ENCODE results near the gene ACOX1. TPM values are rescaled to one million over a fixed set of nuclear protein-coding genes. Genes with fewer than 3 reads are reported as not detected.

ACOX1 gene
- total and polyA plus RNA-seq, 2 of the 13 experiments (the other 11 are each of a cell fraction or from before 2014, with no cell fraction given) = 86.4 to 120 TPM

- no peak for TF ChIP-seq DZIP1 (CRISPR knock-in tag; IDR thresholded peaks at IDR 0.05)
- no peak for TF ChIP-seq ZNF292 (CRISPR knock-in tag; IDR thresholded peaks at IDR 0.05; ENCODE audit: borderline replicate concordance, low read depth)
- peak; percentile 62 for TF ChIP-seq CENPT (CRISPR knock-in tag; IDR thresholded peaks at IDR 0.05; ENCODE audit: low read depth)
- no peak for TF ChIP-seq ZNF382 (CRISPR knock-in tag; IDR thresholded peaks at IDR 0.05; ENCODE audit: borderline replicate concordance)
- peak; percentile 57; the same call in 1 of the 2 replicates for TF ChIP-seq HMG20B (CRISPR knock-in tag; conservative IDR thresholded peaks at IDR 0.05)
- TF ChIP-seq ZFP36 (IDR thresholded peaks at IDR 0.05; ENCODE audit: borderline replicate concordance, low read depth, low read length, partially characterized antibody) = no peak
- TF ChIP-seq NR3C1 (CRISPR knock-in tag; IDR thresholded peaks at IDR 0.05) = no peak
- no peak; the same call in 1 of the 2 replicates for TF ChIP-seq MXD1 (CRISPR knock-in tag; IDR thresholded peaks at IDR 0.05)
- no peak; the same call in 1 of the 2 replicates for TF ChIP-seq ZNF296 (CRISPR knock-in tag; conservative IDR thresholded peaks at IDR 0.05)
- TF ChIP-seq MATR3 (CRISPR knock-in tag; IDR thresholded peaks at IDR 0.05) = no peak
- peak in 1 of 2 experiments; percentile 50; a peak in 1 of 4 replicates for TF ChIP-seq EP300 (IDR thresholded peaks at IDR 0.05; ENCODE audit: low read depth in 2 of 2, low read length in 2 of 2)
- no peak; the same call in 1 of the 2 replicates for TF ChIP-seq EP300 (CRISPR knock-in tag; IDR thresholded peaks at IDR 0.05; ENCODE audit: borderline replicate concordance)
- TF ChIP-seq ZBTB8A (CRISPR knock-in tag; IDR thresholded peaks at IDR 0.05; ENCODE audit: borderline replicate concordance, low read depth) = no peak
- TF ChIP-seq, protein P1, sequence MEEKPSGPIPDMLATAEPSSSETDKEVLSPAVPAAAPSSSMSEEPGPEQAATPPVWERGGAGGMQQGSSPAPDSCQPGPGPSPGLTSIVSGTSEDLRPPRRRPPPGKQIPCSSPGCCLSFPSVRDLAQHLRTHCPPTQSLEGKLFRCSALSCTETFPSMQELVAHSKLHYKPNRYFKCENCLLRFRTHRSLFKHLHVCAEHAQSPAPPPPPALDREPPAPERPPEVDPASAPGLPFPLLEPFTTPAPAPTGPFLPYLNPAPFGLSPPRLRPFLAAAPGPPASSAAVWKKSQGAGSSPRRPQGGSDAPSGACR (CRISPR knock-in tag; IDR thresholded peaks at IDR 0.05) = peak; percentile 84
- no peak for TF ChIP-seq SMARCE1 (IDR thresholded peaks at IDR 0.05; ENCODE audit: borderline replicate concordance)
- no peak for TF ChIP-seq ZNF598 (CRISPR knock-in tag; IDR thresholded peaks at IDR 0.05; ENCODE audit: borderline replicate concordance)
- no peak for TF ChIP-seq PCBP2 (optimal IDR thresholded peaks at IDR 0.05; ENCODE audit: low read depth, low read length, poor library complexity, severe bottlenecking)
- peak; percentile 88 for TF ChIP-seq ZSCAN25 (CRISPR knock-in tag; IDR thresholded peaks at IDR 0.05)
- TF ChIP-seq FIP1L1 (IDR thresholded peaks at IDR 0.05; ENCODE audit: borderline replicate concordance, insufficient read depth, low read depth, low read length) = no peak
- TF ChIP-seq ATF6 (CRISPR knock-in tag; conservative IDR thresholded peaks at IDR 0.05) = no peak
- TF ChIP-seq ZNF138 (CRISPR knock-in tag; IDR thresholded peaks at IDR 0.05; ENCODE audit: low read depth) = 0 out of 2 replicates have a peak, but pooled peaks have one; percentile 33
- TF ChIP-seq BCL6 (CRISPR knock-in tag; IDR thresholded peaks at IDR 0.05) = peak; percentile 73
- peak; percentile 62; the same call in 1 of the 2 replicates for TF ChIP-seq DR1 (CRISPR knock-in tag; IDR thresholded peaks at IDR 0.05)
Measured at GRCh38 chr17:75891605-75892555, 87.1 kb downstream of the ACOX1 start (continued).
